Common myeloid progenitor, CD34-positive (primary cell): Measurements from ENCODE around the gene PPP1R12B.
"Not testable (repeated sequence)": the region's sequence is repeated elsewhere in the genome, so short reads cannot be mapped to it uniquely, and the experiment has no call there.

ENCODE experiments used
- CTCF ChIA-PET: fragments of 350-600 bp; sonication (Branson Sonifier 250); formaldehyde crosslinking; loops from one replicate; lab custom pipeline; 2021; ENCODE audit warnings: antibody characterized with exemption; lab: Charles Lee
- POLR2A ChIA-PET: fragments of 350-600 bp; sonication (Branson Sonifier 250); formaldehyde crosslinking; loops from one replicate; lab custom pipeline; 2021; ENCODE audit warnings: antibody characterized with exemption; lab: Charles Lee
- DNase-seq, 3 donors: peaks; one replicate each; pipeline versions ENCODE4 v3.0.0 to v3.0.0-alpha.2; 2013
- H3K27ac ChIP-seq, 2 experiments: 1 replicate in 1 of 2; 2 replicates in 1 of 2; pipeline ENCODE4 v1.7.0; 2013; ENCODE audit warnings: inconsistent platforms in 2 of 2, low read length in 2 of 2, mild to moderate bottlenecking in 2 of 2, low read depth in 1 of 2, moderate library complexity in 1 of 2; ENCODE audit not compliant: severe bottlenecking in 2 of 2, insufficient read depth in 1 of 2, poor library complexity in 1 of 2
- H3K27me3 ChIP-seq, 5 experiments: replicated peaks in 2 of 5; 1 replicate in 3 of 5; 2 replicates in 2 of 5; pipeline versions ENCODE4 v1.6.1 to v1.7.0; 2013; ENCODE audit warnings: low read length in 4 of 5, mild to moderate bottlenecking in 2 of 5, moderate library complexity in 2 of 5, inconsistent platforms in 1 of 5; ENCODE audit not compliant: insufficient read depth in 5 of 5, control insufficient read depth in 4 of 5
- H3K36me3 ChIP-seq, 4 experiments: 1 replicate in 2 of 4; 2 replicates in 2 of 4; pipeline versions ENCODE4 v1.6.1 to v1.7.0; 2013; ENCODE audit warnings: low read length in 3 of 4, control low read depth in 1 of 4, mild to moderate bottlenecking in 1 of 4; ENCODE audit not compliant: control insufficient read depth in 4 of 4, insufficient read depth in 4 of 4
- H3K4me1 ChIP-seq, 4 experiments: 1 replicate in 3 of 4; 2 replicates in 1 of 4; pipeline versions ENCODE4 v1.6.1 to v1.7.1; 2013; ENCODE audit warnings: low read length in 3 of 4, mild to moderate bottlenecking in 3 of 4, control low read depth in 1 of 4, inconsistent platforms in 1 of 4, moderate library complexity in 1 of 4; ENCODE audit not compliant: control insufficient read depth in 4 of 4, insufficient read depth in 4 of 4; ENCODE audit errors: control extremely low read depth in 1 of 4
- H3K4me3 ChIP-seq, 7 experiments: 1 replicate in 4 of 7; 2 replicates in 3 of 7; pipeline versions ENCODE4 v1.5.1 to v1.7.0; 2013; ENCODE audit warnings: mild to moderate bottlenecking in 7 of 7, low read length in 6 of 7, moderate library complexity in 6 of 7, inconsistent platforms in 2 of 7, low read depth in 2 of 7, control low read depth in 1 of 7; ENCODE audit not compliant: insufficient read depth in 4 of 7, control insufficient read depth in 1 of 7; ENCODE audit errors: extremely low read depth in 1 of 7
- H3K9me3 ChIP-seq, 5 experiments: 1 replicate in 4 of 5; 2 replicates in 1 of 5; pipeline versions ENCODE4 v1.6.1 to v1.7.1; 2013; ENCODE audit warnings: low read length in 4 of 5, mild to moderate bottlenecking in 2 of 5, inconsistent platforms in 1 of 5, low read depth in 1 of 5, moderate library complexity in 1 of 5; ENCODE audit not compliant: control insufficient read depth in 4 of 5, insufficient read depth in 2 of 5; ENCODE audit errors: control extremely low read depth in 1 of 5
- WGBS: methylation state at CpG from one replicate; pipeline ENCODE4 v1.1.5; 2013; ENCODE audit not compliant: insufficient coverage; 5-methylcytosine and 5-hydroxymethylcytosine counted together

Gene PPP1R12B

DNA sequence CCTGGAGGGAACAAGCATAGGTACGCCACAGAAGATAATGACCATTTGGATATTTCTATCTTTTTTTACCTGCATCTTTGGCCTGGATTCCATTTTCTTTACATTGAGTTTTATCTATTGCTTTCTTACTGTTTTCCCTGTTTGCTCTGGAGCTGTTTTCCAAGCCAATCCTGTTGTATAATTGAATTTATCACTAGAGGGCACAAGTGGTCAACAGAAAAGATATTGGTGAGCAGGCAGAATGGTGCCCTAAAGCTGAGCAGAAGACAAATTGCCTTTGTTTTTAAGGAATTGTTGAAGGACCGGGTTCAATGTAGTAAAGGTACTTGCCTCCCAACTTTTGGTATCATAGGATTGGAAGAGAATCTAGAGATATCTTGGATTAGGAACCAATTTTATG lies 152.8 kb downstream of the PPP1R12B start:
- H3K36me3 ChIP-seq, result peaks cover 0 to 8% (median 3%) of the 10 kb centered on the region in 4 experiments
- H3K4me3 ChIP-seq, result no peak overlapping the region
- ChIA-PET CTCF (interaction anchor here (1.0 to 1.8 kb wide), 4 partner anchors 75 to 218 kb away, joined by 3 to 8 read pairs (median 4); no protein-coding TSS in a partner anchor), POLR2A (interaction anchor here (0.7 kb wide), 1 partner anchor 31 kb away, joined by 3 read pairs; no protein-coding TSS in a partner anchor)
- no peaks in the 10 kb centered on the region for H3K4me1 ChIP-seq
- no peaks in the 10 kb centered on the region for H3K27me3 ChIP-seq
- WGBS, result 100% methylated on average over 1 of the region's 2 CpGs
- DNase-seq, result peak in 1 of 3 donors; percentile 28
- H3K27ac ChIP-seq, result no peak overlapping the region
- no peaks in the 10 kb centered on the region for H3K9me3 ChIP-seq

DNA sequence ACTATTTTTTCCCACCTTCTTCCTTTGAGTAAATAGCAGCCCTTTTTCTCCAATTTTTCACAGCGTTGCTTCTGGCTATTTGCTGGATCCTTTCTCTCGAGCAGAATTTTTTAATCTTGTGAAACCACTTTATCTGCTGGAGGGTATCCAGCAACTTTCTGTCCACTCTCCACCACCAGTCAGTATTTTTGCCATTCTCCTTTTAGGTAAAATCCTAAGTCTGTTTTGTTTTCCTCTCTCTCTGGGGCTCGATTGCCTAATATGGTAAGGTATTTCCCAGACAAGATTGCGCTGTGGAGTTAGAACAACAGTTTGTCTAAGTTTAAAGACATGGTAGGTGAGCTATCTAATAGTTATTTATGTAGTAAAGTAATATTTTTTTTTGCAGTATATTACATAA lies 156.9 kb downstream of the PPP1R12B start:
- Histone ChIP-seq H3K36me3 (peaks cover 0 to 3% (median 1%) of the 10 kb centered on the region in 4 experiments), H3K27me3 (no peaks in the 10 kb centered on the region), H3K9me3 (no peaks in the 10 kb centered on the region), H3K4me1 (no peaks in the 10 kb centered on the region), H3K27ac (no peak overlapping the region), H3K4me3 (no peak overlapping the region)
- DNase-seq, result no peak
- CTCF ChIA-PET, result interaction anchor here (1.0 to 1.6 kb wide), 4 partner anchors 25 to 312 kb away, joined by 3 to 4 read pairs (median 3); partner anchors contain the start of gene LGR6
- POLR2A ChIA-PET, result no interaction called here
- no CpG with 5 or more reads among the region's 4 CpGs for WGBS

DNA sequence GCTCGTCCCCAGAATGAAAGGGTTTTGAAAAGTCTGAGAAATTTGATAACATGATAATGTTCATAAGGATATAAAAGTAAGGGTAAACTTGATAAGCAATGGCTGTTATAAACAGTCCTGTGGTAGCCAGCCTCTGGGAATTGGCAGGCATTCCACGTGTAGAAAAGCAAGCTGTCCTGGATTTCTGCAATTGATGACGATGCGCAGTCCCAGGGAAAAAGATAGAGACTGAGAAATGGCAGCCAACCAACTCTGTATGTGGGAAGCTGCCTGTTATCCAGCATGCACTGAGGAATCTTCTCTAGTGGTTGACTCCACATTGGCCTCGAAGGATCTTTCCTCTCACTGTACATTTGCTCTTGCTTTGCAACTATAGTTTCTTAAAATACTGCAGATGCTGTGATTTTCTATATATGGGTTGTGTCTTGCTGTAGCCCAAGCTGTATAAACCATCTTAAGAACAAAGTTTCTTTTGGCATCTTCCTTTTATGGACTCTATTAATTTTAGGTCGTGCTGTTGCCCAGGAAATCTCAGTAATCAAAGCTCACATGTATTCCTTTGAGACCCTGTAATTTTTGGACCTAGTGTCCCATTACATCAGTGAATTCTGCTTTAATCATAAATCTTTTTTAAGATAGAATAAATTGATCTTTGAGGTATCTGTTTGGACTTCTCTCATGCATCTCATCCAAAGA lies 157.5 kb downstream of the PPP1R12B start:
- H3K27ac ChIP-seq, H3K4me3 ChIP-seq, H3K36me3 ChIP-seq, H3K4me1 ChIP-seq, H3K9me3 ChIP-seq, H3K27me3 ChIP-seq, DNase-seq: not testable (repeated sequence)
- 93% methylated on average over 5 of the region's 6 CpGs for WGBS
- ChIA-PET POLR2A (interaction anchor here (0.6 kb wide), 1 partner anchor 28 kb away, joined by 10 read pairs; no protein-coding TSS in a partner anchor), CTCF (interaction anchor here (0.8 to 1.6 kb wide), 4 partner anchors 45 to 313 kb away, joined by 3 to 4 read pairs (median 3); partner anchors contain the start of gene LGR6)

DNA sequence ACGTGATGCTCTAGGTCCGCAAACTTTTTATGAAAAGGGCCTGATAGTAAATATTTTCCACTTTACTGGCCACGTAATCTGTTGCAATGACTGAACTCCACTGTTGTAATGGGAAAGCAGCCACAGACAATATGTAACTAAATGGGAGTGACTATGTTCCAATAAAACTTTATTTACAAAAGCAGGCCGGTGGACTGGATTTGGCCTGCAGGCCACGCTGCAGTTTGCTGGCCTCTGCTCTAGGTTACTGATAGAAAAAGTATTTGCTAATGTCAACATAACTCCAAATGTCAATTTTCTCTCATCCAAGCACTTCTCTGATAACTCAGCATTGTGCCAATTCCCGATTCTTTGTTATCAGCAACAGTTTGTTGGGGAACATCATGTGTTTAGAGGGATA lies 160.4 kb downstream of the PPP1R12B start:
- no CpG with 5 or more reads among the region's 6 CpGs for WGBS
- CTCF ChIA-PET, H3K4me1 ChIP-seq, H3K9me3 ChIP-seq, POLR2A ChIA-PET, H3K36me3 ChIP-seq, H3K27ac ChIP-seq, H3K27me3 ChIP-seq, DNase-seq, H3K4me3 ChIP-seq: not testable (repeated sequence)

DNA sequence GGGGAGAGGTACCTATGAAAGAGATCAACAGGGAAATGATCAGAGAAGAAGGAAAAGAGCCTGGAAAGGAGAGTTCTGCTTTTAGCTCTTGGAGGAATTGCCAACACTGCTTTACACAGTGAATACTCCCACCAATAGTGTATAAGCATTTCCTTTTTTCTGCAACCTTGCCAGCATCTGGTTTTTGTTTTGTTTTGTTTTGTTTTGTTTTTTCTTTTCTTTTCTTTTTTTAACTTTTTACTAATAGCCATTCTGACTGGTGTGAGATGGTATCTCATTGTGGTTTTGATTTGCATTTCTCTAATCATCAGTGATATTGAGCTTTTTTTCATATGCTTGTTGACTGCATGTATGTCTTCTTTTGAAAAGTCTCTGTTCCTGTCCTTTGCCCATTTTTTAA lies 165.4 kb downstream of the PPP1R12B start:
- DNase-seq, H3K36me3 ChIP-seq, POLR2A ChIA-PET, H3K4me1 ChIP-seq, H3K27me3 ChIP-seq, H3K9me3 ChIP-seq, H3K27ac ChIP-seq, H3K4me3 ChIP-seq: not testable (repeated sequence)
- CTCF ChIA-PET, result interaction anchor here (0.6 to 1.4 kb wide), 2 partner anchors 173 to 206 kb away, joined by 4 read pairs; no protein-coding TSS in a partner anchor

DNA sequence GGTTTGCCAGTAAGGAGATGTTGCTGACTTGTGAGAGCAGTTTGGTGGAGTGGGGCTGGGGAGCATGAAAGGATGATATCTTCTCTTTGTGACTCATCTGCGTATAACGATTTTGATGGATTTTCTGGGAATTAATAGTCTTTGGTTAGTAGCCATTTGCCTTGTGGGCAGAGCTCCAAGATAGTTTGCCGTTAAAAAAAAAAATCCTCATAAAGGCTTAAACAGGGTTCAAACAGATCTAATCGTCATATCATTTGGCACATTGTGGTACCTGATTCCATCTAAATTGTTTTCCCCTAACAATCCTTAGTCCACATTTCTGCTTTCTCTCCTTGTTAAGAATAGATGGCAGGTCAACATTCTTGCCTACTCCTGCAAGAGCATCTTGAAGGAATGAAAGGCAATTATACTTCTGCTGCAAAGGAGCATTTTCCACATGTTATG lies 168.0 kb downstream of the PPP1R12B start:
- ChIA-PET POLR2A (no interaction called here), CTCF (no interaction called here)
- Histone ChIP-seq H3K27ac (no peak overlapping the region), H3K4me1 (no peaks in the 10 kb centered on the region), H3K9me3 (no peaks in the 10 kb centered on the region), H3K4me3 (no peak overlapping the region), H3K36me3 (no peaks in the 10 kb centered on the region), H3K27me3 (no peaks in the 10 kb centered on the region)
- no peak for DNase-seq
- 84% methylated on average over 2 of the region's 4 CpGs for WGBS

DNA sequence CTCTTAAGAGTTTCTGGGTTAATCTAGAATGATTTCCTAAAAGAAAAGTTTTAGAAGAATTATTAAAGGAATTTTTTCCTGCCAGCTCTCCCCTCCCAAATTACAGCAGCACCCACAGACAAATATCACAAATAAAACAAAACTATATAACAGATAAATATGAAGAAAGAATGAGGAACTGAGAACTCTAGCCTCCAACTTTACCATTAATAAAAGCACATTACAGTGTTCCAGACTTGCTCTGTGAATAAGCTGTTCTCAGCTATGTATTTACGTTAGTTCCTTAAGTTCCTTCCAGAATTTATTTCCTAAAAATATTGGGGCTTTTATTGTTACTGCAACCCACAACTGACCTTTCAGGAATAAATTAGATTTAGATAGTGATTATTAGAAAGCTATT lies 168.6 kb downstream of the PPP1R12B start:
- DNase-seq, H3K27me3 ChIP-seq, H3K36me3 ChIP-seq, POLR2A ChIA-PET, H3K9me3 ChIP-seq, CTCF ChIA-PET, H3K4me3 ChIP-seq, H3K4me1 ChIP-seq, H3K27ac ChIP-seq: not testable (repeated sequence)
- no CpG with 5 or more reads among the region's 1 CpG for WGBS
